GM19452 (cell line): ENCODE measurements around the gene MUC16.
"Not testable (repeated sequence)": the region's sequence is repeated elsewhere in the genome, so short reads cannot be mapped to it uniquely, and the experiment has no call there.

Experiments used
- ATAC-seq: cut with Tn5 transposase; IDR thresholded peaks from one replicate; pipeline ENCODE4 v1.9.1; 2021; ENCODE audit not compliant: unreplicated experiment

MUC16 gene

DNA sequence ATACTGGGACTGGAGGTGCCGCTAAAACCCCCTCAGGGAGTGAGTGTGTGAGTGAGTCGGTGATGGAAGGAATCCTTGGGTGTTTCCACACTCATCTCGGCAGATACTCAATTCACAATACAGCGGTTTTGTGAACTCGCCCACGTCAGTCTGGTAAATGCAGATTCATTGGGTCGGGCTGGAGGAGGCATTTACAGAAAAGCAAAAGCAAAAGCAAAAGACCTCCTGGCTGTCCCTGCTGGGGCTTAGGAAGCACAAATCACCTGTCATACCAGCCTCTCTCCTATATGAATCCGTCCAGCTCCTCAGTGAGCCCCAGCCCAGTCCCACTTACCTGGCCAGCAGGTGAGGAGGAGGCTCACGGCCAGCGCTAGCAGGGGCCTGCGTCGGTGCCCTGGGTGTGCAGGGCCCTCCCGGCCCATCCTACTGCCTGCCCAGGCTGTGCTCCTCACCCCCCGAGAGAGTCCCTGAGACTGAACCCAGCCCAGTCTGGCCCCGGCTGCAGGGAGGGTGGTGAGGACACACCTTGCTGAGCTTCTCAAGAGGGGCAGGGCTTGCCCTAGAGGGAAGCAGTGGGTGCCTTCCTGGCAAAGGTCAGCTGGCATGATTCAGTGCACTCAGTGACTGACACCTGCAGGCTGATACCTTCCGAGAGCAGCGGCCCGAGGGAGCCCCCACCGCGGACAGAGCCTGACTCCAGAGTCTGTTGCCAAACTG lies at the start of gene MUC16:
Gene MUC16, minus strand, starts transcription at position 475 of the 717 bp plus-strand sequence.
- ATAC-seq, result no peak

DNA sequence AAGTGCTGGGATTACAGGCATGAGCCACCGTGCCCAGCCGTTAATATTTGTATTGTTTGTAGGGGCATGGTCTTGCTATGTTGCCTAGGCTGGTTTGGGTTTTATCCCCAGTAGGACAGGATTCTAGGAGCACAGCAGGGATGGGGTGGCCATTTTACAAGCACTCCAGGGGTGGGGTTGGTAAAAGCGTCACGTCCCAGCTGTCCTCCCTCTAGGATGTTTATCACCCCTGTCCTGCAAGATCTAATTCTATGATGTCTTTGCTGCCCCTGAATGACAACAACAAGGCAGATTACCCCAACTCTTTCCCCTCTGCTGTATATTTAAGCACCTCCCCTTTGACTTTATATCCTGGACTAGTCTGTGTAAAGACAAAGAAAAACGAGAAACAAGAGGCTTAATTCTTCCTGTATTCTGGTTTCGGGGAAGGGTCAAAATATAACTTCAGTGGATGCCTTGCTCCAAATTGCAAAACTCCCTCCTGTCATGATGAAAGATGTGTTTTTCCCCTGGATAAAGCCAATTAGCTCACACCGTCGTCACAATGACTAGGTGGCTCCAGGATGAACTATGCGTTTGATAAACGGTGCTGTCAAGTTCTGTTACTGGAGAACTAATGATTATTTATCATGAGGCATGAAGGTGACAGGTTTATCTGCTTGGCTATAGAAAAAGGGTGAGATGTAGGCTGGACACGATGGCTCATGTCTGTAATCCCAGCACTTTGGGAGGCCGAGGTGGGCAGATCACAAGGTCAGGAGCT lies 48.9 kb upstream of the MUC16 start:
- ATAC-seq, result no peak

DNA sequence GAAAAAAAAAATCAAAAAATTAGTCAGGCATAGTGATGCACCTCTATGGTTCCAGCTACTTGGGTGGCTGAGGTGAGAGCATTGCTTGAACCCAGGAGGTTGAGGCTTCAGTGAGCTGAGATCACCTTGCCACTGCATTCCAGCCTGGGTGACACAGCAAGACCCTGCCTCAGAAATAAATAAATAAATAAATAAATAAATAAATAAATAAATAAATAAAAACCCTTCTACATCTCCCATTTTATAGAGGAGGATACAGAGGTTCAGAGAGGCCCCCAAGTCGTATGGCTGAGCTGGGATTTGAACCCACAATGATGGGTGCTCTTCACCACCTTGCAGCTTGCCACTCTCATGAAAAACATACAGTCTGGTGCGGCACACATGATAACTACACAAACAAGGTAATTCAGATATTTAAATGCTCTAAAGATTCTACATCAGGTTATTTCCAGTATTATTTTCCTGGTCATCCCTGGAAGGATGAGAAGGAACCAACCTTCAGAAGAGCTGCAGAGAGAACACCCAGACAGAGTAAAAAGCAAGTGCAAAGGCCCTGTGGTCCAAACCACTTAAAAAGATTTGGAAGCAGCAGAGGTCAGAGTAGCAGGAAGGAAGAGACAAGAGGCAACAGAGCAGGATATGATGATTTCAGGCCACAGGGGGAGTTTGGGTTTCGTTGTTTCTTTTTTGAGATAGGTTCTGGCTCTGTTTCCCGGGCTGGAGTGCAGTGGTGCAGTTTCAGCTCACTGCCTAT lies 47.5 kb upstream of the MUC16 start:
- no peak for ATAC-seq

DNA sequence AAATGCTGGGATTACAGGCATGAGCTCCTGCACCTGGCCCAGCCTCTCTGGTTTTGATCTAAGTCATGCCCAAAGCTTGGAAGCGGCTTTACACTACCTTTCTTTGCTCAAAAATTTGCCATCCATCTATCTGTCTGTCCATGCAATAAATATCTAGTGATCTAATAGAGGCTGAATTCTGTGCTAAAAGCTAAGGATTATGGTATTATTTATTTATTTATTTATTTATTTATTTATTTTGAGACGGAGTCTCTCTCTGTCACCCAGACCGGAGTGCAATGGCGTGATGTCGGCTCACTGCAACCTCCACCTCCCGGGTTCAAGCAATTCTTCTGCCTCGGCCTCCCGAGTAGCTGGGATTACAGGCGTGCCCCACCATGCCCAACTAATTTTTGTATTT lies 45.9 kb upstream of the MUC16 start:
- not testable (repeated sequence) for ATAC-seq

DNA sequence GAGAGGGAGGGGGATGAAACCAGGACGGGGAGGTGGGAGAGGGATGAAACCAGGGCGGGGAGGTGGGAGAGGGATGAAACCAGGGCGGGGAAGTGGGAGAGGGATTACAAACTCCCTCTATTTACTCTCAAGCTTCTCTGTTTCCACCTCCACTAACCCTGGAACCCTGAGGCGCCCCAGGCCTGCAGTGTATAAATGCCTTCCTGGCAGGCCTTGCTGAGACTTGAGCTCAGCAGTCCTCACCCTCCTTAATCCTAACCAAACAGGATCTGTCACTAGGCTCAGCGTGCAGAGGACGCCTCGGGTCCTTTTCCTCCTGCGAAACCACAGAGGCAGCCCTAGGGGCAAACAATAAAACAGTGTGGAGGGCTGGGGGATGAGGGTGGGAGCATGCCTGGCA lies 44.6 kb upstream of the MUC16 start:
- ATAC-seq, result no peak

DNA sequence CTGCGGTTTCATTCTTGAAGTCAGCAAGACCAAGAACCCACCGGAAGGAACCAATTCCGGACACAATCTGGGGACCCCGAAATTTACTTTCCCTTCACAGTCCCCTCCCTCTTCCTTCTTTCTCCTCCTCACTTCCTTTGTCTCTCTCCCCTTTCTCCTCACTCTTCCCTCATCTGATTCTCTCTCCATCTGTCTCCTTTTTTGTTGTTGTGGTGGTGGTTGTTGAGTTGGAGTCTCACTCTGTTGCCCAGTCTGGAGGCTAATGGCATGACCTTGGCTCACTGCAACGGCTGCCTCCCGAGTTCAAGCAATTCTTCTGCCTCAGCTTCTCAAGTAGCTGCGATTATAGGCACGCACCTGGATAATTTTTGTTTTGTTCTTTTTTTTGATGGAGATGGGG lies 44.0 kb upstream of the MUC16 start:
- no peak for ATAC-seq

DNA sequence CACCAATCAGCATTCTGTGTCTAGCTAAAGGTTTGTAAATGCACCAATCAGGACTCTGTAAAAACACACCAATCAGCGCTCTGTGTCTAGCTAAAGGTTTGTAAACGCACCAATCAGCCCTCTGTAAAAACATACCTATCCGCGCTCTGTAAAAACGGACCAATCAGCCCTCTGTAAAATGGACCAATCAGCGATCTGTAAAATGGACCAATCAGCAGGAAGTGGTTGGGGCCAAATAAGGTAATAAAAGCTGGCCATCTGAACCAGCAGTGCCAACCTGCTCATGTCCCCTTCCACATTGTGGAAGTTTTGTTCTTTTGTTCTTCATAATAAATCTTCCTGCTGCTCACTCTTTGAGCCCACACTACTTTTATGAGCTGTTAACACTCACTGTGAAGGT lies 43.5 kb upstream of the MUC16 start:
- not testable (repeated sequence) for ATAC-seq

DNA sequence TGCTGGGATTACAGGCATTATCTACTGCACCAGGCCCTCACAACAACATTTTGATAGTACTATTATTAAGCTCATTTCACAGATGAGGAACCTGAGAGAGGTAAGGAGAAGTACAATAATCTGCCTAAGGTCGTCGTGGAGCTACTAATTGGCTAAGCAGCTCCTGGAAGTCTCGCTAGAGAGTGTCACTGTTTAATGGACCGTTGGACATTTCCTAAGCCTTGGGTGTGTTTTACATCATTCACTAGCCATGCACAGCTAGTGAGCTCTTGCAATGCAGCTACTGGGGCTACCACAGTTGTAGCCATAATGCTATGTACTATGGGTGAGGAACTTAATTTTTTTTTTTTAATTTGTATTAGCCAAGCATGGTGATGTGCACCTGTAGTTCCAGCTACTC lies 42.7 kb upstream of the MUC16 start:
- ATAC-seq, result no peak

DNA sequence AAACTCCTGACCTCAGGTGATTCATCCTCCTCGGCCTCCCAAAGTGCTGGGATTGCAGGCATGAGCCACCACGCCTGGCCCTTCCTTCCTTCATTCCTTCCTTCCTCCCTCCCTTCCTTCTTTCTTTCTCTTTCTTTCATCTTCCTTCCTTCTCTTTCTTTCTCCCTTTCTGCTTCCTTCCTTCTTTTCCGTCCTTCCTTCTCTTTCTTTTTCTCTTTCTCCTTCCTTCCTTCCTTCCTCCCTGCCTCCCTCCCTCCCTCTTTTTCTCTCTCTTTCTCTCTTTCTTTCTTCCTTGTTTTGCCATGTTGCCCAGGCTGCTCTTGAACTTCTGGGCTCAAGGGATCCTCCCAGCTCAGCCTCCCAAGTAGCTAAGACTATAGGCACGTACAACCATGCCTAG lies 36.5 kb upstream of the MUC16 start:
- no peak for ATAC-seq

DNA sequence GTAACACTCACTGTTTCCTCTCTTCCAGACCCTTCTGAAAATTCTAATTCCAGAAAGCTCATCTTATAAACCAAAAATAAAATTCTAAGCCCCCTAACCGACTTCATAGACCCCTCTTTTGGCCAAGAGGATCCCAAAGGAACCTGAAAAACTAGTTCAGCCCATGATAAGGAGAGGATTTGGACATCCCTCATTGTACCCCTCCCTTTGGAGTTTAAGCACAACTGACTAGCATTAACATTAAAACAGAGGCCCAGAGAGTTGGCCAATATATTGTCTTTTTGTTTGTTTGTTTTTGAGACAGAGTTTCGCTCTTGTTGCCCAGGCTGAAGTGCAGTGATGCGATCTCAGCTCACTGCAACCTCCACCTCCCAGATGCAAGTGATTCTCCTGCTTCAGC lies 34.2 kb upstream of the MUC16 start:
- no peak for ATAC-seq

DNA sequence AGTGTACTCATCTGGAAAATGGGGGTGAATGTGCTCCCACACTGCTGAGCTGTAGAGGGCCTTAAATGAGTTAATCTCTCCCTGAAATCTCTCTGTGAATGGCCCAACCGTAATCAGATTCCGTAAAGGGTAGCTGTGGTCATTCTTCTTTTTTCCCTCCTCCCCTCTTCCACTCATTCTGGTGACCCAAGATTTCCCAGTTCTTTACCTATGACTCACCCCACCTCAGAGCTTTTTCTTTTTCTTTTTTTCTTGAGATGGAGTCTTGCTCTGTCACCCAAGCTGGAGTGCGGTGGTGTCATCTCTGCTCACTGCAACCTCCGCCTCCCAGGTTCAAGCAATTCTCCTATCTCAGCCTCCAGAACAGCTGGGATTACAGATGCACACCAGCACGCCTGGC lies 33.3 kb upstream of the MUC16 start:
- no peak for ATAC-seq

DNA sequence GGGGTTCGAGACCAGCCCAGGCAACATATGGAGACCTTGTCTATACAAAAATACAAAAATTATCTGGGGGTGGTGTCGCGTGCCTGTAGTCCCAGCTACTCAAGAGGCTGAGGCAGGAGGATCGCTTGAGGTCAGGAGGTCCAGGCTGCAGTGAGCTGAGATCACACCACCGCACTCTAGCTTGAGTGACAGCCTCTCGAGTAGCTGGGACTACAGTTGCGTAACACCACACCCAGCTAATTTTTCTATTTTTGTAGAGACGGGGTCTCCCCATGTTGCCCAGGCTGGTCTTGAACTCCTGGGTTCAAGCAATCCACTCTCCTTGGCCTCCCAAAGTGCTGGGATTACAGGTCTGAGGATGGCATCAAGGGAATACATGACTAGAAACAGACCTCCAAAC lies 30.8 kb upstream of the MUC16 start:
- no peak for ATAC-seq

DNA sequence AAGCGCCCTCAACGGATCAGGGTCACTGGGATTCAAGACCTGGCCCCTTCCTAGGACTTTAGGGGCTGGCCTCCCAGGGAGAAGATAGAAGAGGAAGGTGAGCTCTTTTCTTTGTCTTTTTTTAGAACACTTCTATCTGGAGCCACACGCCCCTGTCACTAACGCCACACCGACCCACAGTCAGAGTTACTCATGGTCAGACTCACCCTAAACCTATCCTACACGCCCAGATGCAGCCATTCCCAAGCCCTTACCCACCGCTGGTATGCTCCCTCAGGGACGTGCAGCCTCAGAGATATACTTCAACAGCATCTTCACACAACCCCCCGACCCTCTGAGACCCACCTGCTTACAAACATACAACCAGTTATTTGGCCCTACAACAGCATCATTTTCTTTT lies 29.9 kb upstream of the MUC16 start:
- no peak for ATAC-seq

DNA sequence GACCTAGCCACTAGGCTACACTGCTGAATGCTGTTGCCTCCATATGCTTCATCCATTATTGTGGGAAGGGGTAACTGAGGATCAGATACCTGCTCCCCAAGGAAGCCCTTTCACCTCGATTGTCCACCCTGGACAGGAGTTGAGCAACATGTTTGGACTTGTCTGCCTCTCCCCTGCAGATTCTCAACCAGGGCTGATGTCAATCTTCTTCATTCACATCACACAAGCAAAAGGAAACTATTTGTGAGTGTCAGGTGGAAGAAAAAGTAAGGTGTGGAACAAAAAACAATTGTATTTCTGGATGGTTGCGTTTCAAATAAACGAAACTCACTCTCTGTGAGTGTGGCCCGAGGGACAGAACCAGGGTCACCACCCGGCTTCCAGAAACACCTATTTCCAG lies 29.5 kb upstream of the MUC16 start:
- no peak for ATAC-seq

DNA sequence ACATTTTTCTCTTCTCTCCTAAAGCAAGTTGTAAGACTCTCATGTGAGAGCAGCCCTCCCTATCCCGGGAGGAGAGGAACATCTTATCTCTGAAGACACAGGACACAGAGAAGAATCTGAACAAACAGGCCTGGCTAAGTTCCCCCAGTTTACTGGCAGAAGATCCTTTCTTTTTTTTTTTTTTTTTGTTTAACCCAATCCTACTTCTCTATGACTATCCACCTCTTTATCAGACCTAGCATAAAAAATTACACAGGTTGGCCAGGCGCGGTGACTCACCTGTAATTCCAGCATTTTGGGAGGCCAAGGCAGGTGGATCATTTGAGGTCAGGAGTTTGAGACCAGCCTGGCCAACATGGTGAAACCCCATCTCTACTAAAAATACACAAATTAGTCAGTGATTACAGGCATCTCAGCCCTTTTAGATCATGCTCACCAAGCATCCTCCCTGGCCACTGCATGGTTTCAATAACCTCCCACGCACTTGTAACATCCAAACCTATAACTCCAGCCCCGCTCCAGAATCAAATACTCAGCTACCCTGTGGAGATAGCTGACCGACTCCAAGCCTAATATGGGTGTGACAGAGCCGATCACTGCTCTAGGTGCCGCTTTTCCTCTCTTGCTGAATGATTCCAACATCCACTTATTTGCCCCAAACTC lies 27.3 kb upstream of the MUC16 start:
- no peak for ATAC-seq

DNA sequence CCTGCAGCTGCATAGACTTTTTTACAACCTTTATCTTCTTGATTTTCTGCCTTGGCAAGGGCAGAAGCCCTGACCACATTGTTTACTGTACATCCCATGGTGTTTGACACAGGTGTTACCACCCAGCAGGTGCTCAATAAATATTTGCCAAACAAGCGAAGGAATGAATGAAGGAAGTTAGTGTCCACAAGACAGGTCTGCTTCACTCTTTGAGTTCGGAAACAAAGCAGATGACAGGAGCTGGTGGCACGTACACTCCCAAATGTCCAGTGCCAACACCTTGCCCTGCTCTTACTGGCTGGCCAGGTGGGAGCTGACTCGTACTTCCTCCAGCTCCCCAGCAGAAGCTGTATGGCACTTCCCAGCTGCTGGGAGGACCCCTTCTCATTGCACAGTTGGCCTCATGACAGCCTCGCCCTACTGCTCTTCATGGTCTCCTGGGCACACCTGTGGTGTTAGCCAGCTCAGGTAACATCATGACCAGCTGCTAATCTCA lies 22.0 kb upstream of the MUC16 start:
- ATAC-seq, result no peak

DNA sequence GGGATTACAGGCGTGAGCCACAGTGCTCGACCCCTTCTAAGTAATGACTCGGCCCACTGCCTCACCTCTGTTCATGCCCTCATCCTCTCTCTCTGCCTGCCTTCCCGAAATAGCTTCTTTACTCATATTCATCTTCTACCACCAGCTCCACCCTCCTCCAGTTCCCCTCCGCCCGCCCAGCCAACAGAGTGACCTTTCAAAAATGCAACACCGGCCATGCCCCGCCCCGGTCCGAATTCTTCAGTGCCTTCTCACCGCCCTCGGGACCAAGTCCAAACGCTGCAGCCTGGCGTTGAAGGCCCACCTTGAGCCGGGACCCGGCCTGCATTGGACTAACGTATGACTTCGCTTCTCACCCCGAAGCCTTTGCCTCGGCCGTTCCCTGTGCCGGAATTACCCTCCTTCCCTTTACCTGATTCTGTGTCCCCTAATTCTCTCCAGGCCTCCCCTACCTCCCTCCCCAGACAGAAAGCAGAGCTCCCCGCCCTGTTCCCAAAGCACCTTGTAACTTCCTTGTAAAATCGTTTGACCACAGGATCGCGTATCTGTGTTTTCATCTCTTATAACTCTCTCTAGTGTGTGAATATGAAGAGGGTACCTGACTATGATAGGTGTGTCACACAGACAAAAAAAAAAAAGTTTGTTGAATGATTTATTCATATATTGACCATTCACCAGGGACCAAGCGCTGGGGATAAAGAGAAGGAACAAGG lies 8.1 kb upstream of the MUC16 start:
- no peak for ATAC-seq

DNA sequence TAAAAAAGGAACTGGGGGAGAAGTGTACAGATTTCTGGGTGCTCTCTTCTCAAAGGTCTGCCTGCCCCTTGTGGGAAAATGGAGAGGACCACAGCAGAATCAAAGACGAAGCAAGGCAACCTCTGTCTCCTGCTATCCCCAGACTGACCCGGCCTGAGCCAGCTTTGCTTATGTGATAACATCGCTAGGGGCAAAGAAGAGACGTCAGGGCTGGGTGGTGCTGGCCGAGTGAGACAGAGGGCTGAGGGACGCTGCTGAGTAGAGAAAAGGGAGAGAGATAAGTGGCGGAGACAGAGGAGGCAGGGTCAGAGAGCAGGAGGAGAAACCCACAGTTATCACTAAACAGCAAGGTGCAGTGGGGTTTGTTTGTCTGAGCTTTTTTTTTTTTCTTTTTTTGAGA lies 4.6 kb upstream of the MUC16 start:
- ATAC-seq, result no peak

DNA sequence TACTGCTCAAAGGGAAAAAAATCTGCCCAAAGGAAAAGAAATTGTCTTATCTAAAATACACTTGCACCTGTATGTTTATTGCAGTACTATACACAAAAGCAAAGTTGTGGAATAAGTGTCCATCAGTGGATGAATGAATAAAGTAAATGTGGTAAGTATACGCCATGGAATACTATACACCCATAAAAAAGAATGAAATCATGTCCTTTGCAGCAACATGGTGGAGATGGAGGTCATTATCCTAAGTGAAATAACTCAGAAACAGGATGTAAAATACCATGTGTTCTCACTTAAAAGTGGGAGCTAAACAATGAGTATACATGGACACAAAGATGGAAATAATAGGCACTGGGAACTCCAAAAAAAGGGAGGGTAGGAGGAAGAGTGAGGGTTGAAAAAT lies 3.8 kb upstream of the MUC16 start:
- ATAC-seq, result no peak

DNA sequence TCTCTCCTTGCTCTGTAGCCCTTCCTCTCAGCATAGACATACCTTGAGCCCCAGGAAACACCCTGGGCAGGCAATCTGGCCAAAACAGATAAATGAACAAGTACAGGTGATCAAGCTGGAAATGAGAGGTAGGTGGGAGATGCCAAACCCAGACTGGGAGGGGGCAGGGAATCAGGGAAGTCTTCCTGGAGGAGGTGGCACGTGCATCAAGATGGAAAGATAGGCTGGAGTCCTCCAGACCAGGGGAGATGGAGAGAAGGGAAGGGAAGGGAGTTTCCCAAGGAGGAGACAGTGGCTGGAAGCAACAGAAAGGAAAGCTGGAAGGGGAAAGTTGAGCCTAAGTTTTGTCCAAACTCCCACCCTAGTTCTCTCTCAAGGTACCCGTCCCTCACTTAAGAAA lies 1.7 kb upstream of the MUC16 start:
- ATAC-seq, result no peak

DNA sequence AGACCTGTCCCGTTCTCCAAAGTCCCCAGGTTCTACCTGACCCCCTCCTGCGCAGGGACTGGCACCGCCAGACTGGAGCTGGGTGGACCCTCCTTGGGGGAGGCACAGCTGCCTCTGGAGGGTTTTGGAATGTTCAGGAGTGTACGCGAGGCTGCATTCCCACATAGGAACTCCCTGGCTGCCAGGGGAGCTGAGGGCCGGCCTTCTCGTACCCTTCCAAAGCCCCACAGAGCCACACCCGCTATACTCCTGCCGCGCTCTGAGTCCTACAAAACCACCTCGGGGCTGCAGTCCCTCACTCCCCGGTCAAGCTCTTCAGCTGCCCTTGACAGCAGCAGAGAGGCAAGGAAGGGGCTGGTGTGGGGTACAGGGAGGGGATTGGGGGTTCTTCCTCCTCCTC lies 484 bp upstream of the MUC16 start:
- no peak for ATAC-seq
